LNCAP (cell line): ENCODE results near the gene KRT6C.

Source experiments
- TF ChIP-seq, protein P1 (sequence below): fragments of 450-650 bp; IDR thresholded peaks from 2 replicates; pipeline ENCODE4 v1.5.1; 2017; ENCODE audit warnings: mild to moderate bottlenecking

The KRT6C gene

DNA sequence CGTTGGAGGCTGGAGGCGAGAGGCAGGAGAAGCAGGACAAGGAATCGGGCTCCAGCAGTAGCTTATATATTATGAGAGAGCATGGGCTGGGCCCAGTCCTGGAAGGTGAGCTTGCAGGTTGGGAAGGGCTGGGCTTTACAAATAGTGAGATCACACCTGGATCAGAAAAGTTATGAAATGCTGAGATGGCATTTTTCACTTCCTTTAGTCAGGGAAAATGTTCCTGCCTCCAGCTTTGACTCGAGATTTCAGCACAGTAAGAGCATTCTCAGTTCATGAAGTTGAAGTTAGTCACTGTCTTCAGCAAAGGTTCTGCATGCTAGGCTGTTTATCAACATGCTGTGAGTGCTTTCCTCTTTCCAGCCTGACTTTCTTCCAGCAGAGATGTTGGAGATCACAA lies at the start of gene KRT6C:
Gene KRT6C, minus strand, starts transcription at position 38 of the 400 bp plus-strand sequence. CDS start 68 bp downstream, outside the sequence.
- TF ChIP-seq, protein P1, sequence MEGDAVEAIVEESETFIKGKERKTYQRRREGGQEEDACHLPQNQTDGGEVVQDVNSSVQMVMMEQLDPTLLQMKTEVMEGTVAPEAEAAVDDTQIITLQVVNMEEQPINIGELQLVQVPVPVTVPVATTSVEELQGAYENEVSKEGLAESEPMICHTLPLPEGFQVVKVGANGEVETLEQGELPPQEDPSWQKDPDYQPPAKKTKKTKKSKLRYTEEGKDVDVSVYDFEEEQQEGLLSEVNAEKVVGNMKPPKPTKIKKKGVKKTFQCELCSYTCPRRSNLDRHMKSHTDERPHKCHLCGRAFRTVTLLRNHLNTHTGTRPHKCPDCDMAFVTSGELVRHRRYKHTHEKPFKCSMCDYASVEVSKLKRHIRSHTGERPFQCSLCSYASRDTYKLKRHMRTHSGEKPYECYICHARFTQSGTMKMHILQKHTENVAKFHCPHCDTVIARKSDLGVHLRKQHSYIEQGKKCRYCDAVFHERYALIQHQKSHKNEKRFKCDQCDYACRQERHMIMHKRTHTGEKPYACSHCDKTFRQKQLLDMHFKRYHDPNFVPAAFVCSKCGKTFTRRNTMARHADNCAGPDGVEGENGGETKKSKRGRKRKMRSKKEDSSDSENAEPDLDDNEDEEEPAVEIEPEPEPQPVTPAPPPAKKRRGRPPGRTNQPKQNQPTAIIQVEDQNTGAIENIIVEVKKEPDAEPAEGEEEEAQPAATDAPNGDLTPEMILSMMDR, result no peak

- TF ChIP-seq, protein P1, result no peak
Measured at GRCh38 chr12:52522346-52523011, 48.9 kb upstream of the KRT6C start.

DNA sequence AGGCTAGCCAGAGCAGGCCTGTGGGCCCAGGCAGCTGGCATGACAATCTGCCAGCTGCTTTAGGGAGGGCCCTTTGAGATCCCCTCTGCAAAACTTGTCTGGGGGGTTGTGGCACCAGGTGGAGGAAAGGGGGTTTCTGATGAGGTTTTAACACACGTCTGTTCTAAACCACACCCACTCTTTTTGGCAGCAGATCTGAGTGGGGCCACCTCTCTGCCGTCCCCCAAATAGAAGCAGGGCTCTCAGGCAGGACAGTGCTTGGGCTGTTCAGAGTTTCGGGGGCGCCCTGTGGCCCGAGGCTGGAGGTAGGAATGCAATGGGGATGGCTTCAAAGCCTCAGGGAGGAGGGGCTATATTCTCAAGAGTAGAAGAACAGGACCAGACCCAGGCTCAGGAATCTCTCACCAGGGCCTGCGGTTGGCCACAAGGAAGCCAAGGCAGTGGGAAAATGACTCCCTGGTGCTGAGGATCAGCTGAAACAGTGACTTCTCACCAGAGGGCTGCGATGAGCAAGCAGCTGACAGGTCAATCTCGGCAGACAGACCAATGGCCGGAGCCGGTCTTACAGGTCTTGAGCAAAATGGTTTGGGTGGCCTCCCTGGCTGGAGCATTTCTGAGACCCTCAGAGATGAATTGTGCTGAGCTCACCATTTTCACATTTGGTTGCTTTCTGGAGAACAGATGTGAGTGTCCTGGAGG lies 48.1 kb upstream of the KRT6C start:
- TF ChIP-seq, protein P1, result no peak

DNA sequence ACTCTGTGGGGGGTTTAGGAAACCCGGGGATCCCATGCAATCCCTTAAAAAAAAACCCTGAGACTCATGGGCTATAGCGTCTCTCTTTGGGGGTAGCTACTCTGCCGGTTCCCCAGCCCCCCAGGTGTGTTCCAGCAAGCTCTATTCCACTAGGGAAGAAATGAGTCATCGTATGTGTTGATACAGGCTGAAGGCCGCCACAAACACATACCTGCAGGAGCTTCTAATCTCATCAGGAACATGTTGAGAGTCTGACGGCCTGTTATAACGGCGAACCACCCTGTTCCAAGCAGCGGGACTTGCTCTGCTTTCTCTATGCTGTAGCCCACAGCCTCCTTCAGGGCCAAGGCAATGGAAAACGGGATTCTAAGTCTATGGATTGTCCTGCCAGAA lies 47.6 kb upstream of the KRT6C start:
- TF ChIP-seq, protein P1, result no peak

GRCh38 chr12:52519826-52520662 lies 46.4 kb upstream of the KRT6C start, which contains the start of gene KRT5:
KRT5 (minus strand) TSS chr12:52520394; CDS start chr12:52520296, 98 bp downstream.
- TF ChIP-seq, protein P1, result no peak

DNA sequence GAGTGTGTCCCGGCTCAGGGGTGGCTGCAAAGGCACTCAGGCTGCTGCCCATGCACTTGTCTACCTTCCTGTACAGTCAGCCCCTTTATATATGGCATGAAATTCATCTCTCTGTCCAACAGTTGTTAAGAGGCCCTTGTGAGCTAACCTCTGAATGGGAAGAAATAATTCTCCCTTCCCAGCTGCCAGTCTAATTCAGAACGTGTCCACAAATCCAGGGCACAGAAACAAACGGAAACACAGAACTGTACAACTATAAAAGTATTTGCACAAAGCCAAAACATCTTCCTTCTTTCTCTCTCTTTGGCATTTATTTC lies 45.7 kb upstream of the KRT6C start:
- TF ChIP-seq, protein P1, result no peak

- TF ChIP-seq, protein P1, result no peak
Measured at GRCh38 chr12:52518574-52519386, 45.2 kb upstream of the KRT6C start.
